Choroid plexus epithelial cell (primary cell): ENCODE results near the gene VRK2.

Experiments
- DNase-seq: peaks from one replicate; pipeline ENCODE4 v3.0.0-alpha.2; 2010; ENCODE audit warnings: low read depth
- H3K4me3 ChIP-seq: 2 replicates; pipeline ENCODE4 v1.5.1; 2011; ENCODE audit warnings: low read depth, mild to moderate bottlenecking, control low read depth, low read length, moderate library complexity
- TF ChIP-seq, protein P1 (sequence below): conservative IDR thresholded peaks from 2 replicates; pipeline ENCODE4 v1.5.1; 2011; ENCODE audit warnings: low read depth, mild to moderate bottlenecking, control low read depth, inconsistent platforms, low read length, moderate library complexity

Gene VRK2

GRCh38 chr2:58064086-58064485 lies 17.5 kb downstream of the VRK2 start:
- DNase-seq, result no peak
- no peak overlapping the region for H3K4me3 ChIP-seq
- TF ChIP-seq, protein P1, sequence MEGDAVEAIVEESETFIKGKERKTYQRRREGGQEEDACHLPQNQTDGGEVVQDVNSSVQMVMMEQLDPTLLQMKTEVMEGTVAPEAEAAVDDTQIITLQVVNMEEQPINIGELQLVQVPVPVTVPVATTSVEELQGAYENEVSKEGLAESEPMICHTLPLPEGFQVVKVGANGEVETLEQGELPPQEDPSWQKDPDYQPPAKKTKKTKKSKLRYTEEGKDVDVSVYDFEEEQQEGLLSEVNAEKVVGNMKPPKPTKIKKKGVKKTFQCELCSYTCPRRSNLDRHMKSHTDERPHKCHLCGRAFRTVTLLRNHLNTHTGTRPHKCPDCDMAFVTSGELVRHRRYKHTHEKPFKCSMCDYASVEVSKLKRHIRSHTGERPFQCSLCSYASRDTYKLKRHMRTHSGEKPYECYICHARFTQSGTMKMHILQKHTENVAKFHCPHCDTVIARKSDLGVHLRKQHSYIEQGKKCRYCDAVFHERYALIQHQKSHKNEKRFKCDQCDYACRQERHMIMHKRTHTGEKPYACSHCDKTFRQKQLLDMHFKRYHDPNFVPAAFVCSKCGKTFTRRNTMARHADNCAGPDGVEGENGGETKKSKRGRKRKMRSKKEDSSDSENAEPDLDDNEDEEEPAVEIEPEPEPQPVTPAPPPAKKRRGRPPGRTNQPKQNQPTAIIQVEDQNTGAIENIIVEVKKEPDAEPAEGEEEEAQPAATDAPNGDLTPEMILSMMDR, result no peak

DNA sequence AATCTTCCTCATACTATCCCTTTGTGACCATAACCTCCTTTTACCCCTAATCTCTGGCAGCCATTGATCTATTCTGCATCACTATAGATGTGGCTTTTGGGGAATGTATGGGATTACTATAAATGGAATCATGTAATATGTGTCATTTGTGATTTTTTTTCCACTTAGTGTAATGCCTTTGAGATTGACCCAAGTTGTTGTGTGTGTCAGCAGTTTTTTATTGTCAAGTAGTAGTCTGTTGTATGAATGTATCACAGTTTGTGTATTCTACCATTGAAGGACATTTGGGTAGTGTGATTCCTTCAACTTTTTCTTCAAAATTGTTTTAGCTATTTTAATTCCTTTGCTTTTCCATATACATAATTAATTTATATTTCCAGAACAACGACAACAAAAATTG lies 18.6 kb downstream of the VRK2 start:
- TF ChIP-seq, protein P1, result no peak

GRCh38 chr2:58067001-58067400 lies 20.4 kb downstream of the VRK2 start:
- no peak overlapping the region for H3K4me3 ChIP-seq
- TF ChIP-seq, protein P1, result no peak
- no peak for DNase-seq

More for the DNA sequence above, 18.6 kb downstream of the VRK2 start:
- DNase-seq, result no peak
- no peak overlapping the region for H3K4me3 ChIP-seq

GRCh38 chr2:58070765-58071164 lies 24.2 kb downstream of the VRK2 start:
- no peak for DNase-seq
- no peak overlapping the region for H3K4me3 ChIP-seq
- TF ChIP-seq, protein P1, result no peak

- no peak for DNase-seq
- TF ChIP-seq, protein P1, result no peak
- no peak overlapping the region for H3K4me3 ChIP-seq
Observed at GRCh38 chr2:58072102-58072501, 25.5 kb downstream of the VRK2 start.

- no peak for DNase-seq
- no peak overlapping the region for H3K4me3 ChIP-seq
- TF ChIP-seq, protein P1, result no peak
Observed at GRCh38 chr2:58073008-58073407, 26.4 kb downstream of the VRK2 start.

GRCh38 chr2:58073751-58074150 lies 27.1 kb downstream of the VRK2 start:
- DNase-seq, result no peak
- TF ChIP-seq, protein P1, result no peak
- H3K4me3 ChIP-seq, result no peak overlapping the region
